ENCODE results near the gene FLNA.
"Not testable (repeated sequence)": the region's sequence is repeated elsewhere in the genome, so short reads cannot be mapped to it uniquely, and the experiment has no call there.

The FLNA gene

GRCh38 chrX:154357205-154357604 lies 17.2 kb downstream of the FLNA start:
- DNase-seq, result no peak

- no peak for DNase-seq
These were observed 17.8 kb downstream of the FLNA start for GRCh38 chrX:154356596-154356995.

DNA sequence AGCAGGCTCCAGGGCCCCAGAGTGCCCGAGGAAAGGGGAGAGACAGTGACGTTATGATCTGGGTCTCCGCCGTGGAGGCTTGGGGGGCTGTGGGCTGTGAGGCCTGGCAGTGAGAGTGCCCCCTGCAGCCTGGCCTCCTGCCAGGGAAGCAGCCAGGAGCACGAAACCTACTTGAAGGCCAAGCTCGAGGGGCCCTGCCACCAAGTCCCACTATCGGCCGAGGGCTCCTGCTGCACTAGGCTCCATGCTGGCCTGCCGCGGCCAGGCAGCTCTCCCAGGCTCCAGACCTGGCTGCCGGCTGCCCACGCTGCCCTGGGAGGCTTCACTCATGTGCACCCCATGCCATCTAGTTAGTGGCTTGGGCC lies 18.7 kb downstream of the FLNA start:
- no peak for DNase-seq

- DNase-seq, result no peak
These were observed 19.2 kb downstream of the FLNA start for GRCh38 chrX:154355094-154355775.

DNA sequence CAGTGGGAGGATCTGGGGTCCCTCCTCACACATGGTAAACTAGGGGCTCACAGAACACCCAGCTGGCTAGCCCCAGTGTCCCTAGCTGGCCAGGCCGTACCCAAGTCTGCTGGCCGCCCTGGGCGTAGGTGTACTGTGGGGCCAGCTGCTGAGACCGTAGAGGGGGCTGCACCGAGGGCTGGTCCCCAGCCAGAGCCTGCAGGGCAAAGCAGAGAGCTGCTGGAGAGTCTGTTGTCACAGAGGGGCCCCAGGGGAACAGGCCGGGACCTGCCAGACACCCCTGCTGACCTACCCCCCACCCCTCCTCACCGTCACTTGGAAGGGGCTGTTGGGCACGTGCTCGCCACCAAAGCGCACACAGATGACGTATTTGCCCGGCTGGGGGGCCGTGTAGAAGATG lies 19.9 kb downstream of the FLNA start:
- DNase-seq, result no peak

- no peak for DNase-seq
These were observed 20.4 kb downstream of the FLNA start for GRCh38 chrX:154354013-154354412.

- no peak for DNase-seq
These were observed 21.1 kb downstream of the FLNA start for GRCh38 chrX:154353172-154353843.

GRCh38 chrX:154352466-154352865 lies 22.0 kb downstream of the FLNA start:
- DNase-seq, result no peak

DNA sequence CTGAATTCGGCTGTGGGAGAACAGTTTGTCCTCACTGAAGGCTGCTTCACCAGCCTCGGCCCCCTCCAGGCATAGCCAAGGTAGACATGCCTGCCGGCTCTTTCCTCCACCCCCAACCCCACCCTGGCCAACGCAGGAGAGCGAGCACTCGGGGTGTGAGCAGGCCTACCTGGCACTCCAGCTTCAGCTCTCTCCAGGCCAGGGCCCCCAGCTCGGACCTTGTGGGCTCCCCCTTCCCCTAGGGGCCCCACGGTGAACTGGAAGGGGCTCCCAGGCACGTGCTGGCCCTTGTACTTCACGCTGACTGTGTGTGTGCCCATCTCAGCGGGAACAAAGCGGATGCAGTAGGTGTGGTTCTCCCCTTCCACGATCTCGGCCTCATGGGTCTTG lies 22.4 kb downstream of the FLNA start:
- no peak for DNase-seq

DNA sequence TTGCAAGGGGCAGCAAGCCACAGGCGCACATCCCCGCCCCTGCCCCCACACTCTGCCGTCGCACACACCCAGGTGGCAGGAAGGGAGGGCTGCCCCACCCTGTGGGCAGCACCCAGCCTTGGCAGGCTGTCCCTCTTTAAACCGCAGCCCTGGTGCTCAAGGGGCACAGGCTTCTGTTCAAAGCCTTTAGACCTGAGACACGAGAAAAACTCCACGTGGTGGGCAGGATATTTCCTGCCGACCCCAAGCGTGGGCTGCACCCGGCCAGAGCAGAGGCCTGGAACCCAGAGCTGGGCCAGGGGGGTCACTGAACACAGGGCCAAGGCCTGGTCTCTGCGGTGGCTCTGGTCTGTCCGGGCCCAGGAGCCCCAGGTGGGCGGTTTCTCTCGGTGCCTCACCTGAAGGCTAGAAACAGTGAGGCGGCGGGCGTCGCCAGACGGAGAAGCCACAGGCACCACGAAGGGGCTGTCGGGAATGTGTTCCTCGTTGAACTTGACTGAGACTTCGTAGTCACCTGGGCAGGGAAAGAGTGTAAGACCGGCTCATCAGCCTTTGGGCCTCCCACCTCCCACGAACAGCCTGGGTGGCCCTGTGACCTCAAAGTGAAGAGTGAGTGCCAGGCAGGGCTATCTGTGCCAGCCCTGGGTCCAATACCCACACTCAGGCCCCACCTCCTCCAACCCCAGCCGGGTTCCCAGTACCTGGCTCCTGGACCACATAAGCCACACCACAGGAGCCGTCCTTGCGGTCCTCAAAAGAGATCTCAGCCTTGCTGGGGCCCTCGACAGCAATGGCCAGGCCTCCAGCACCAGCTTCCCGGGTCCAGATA lies 23.0 kb downstream of the FLNA start:
- DNase-seq, result no peak

DNA sequence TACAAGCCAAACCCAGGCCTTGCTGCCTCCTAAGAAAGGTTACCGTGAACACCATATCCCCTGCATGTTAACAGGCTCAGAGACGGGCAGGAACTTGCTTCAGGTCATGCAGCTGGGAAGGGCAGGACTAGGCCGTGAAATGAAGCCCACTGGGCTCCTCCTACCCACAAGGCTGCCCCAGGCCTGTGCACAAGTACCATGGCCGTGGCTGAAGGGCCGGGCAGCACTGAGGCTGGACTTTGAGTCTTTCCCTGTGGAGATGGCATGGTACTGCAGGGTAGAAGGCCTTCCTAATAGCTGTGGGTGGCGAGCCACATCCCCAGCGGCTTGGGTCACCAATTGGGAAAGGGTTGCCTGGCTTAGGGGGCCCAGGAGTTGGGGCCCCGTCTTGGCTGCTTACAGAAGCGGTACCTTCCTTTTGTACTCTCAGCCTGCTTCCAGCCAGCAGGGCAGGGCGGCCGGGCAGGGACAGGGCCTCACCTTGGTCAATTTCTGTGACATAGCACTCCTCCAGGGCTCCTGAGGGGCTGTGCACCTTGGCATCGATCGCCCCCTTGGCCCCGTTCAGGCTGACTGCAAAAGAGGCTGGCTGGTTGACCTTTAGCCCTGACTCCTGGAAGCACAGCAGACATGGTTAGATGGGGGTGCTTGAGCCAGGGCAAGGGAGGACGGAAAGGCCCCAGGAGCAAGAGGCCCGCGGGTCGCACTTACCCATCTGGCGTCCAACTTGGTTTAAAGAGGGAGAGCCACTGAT lies 23.8 kb downstream of the FLNA start:
- no peak for DNase-seq

DNA sequence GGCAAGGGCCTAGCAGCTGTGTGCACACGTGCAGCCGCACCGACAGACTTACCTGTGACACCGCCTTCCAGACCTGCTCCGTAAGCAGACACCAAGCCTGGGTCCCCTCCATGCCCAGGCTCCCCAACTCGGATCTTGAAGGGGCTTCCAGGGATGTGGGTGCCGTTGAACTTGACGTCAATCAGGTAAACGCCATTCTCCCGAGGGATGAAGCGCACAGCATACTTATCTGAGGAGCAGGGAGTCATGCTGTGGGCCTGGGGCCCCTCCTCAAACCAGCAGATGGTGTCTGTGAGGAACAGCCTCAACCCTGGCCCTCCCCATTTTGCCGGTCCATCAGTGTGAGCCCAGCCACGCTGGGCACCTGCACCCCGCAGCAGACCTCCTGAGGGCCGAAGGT lies 24.5 kb downstream of the FLNA start:
- no peak for DNase-seq

GRCh38 chrX:154349359-154349935 lies 25.0 kb downstream of the FLNA start:
- DNase-seq, result no peak

DNA sequence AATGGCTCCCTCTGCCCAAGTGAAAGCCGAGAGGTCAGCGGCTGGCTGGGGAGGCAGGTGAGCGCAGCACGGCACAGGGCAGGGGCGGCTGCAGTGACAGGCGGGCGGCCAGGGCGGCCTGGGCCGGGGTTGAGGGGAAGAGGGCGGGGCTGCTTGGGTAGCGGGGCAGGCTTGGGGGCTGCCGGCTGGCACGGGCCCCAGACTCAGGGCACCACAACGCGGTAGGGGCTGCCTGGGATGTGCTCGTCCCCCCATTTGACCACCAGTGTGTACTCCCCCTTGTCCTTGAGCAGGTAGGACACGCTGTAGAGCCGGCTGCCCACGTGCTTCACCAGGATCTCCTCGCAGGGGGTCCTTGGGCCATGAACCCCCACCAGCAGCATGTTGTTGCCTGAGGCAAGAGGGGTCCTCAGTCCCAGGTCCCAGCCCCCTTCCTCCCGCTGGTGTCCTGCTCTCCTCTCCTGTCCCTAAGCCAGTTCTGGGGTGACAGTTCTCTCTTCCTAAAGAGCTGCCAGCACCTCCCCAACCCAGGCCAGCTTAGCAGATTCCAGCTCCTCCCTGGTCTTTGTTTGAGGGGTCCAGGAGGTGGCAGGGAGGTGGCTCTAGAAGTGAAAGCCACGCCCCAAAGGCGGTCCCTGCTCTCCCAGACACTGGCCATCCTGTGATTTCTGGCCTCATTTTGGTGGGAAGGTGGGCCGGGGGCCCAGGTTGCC lies 25.6 kb downstream of the FLNA start:
- no peak for DNase-seq

DNA sequence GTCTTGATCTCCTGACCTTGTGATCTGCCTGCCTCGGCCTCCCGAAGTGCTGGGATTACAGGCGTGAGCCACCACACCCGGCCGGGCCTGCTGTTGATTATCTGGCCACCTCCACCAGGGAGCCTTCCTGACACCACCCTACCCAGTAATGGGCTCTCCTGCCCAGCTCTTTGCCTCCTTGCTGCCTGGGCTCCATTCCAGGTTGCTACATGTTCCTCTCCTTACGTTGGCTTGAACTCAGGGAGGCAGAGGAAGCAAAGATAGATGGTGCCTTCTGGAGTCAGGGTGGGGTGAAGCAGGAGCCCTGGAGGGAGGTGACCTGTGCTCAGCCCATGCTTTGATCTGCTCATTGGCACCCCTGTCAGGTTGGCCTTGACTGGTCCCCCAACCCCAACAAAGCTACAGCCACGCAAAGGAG lies 26.3 kb downstream of the FLNA start:
- no peak for DNase-seq

DNA sequence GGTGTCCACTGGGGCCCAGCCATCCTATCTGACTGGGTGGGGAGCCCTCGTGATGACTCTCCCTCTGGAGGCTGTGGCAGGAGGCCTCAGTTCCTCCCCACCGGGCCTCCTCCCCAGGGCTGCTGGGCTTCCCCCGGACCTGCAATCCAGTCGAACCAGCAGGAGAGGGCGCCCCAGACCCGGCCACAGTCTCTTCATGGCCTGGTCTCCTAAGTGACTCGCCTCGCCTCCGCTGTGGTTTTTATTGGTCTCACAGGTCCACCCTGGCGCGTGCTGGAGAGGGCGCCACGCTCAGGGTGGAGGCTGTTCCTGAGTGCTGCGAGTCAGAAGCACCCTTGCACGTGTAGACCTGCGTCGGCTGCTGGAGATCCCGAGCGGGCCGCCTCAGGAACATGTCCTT lies 30.8 kb downstream of the FLNA start:
- DNase-seq, result not testable (repeated sequence)

DNA sequence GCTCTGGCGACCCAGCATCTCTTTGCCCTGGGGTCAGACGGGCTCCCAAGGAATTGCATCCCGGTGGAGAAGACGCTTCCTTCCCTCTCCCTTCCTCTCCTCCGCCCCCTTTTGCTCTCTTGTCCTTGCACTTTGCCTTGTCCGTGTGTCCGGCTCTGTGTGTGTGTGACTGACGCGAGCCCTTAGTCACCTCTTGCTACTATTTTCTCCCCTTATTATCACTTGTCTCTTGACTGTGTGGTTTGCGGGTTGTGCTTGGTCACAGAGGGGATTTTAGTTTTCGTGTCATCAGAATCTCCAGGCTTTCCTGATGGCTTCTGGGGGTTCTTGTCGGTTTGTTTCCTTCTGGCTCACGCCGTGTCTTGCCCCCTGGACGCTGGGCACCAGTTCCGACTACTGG lies 31.4 kb downstream of the FLNA start:
- not testable (repeated sequence) for DNase-seq

GRCh38 chrX:154341399-154342298 lies 32.8 kb downstream of the FLNA start:
- DNase-seq, result not testable (repeated sequence)

DNA sequence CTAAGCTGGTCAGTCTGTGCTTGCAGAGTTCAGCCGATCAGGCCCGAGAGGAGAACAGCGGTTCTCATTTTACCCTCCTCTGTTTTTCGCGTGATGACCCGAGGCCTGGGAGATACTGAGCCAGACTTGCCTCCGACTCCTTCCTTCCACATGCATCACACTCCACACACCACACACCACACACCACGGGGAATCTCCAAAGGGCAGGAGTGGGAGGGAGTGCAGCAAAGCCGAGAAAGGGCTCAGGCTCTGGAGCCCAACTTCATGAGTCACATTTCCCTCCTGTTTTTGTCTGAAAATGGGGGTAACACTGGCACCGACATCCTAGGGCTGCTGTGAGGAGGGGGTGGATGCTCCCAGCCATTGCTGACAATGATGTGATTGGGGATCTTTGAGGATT lies 39.9 kb downstream of the FLNA start:
- DNase-seq, result peak; percentile 43

DNA sequence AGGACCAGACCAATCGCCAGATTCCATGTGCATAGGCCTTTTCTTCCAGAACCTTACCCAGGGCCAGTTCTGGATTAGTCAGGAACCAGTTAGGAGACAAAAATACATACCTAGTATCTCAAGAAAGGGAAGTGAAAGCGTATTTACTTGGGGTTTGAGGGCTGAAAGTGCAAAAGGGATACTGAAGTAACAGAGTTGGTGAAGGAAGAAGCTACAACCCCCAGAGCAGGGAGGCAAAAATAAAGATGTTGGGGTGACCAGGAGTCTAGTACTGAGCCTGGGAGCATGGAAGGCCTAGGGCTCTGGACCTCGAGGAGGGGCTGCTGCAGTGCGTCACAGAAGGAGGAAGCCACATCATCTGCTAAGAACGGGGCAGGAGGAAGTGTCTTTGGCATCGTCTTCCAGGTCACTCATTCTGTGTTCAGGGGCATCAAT lies 40.6 kb downstream of the FLNA start:
- DNase-seq, result no peak

GRCh38 chrX:154333116-154333515 lies 41.3 kb downstream of the FLNA start:
- DNase-seq, result no peak
